ENCODE data around the gene SLC6A12.

SLC6A12 gene

GRCh38 chr12:215116-215515, 1.2 kb upstream of the SLC6A12 start:
- no peak overlapping the region for H3K4me3 ChIP-seq (ENCODE audit: low read length)

GRCh38 chr12:213527-213932, 427 bp downstream of the SLC6A12 start:
- TF ChIP-seq ZNF274 (IDR thresholded peaks at IDR 0.05; ENCODE audit: low read depth, low read length) = no peak
- H3K4me3 ChIP-seq (ENCODE audit: low read length) = no peak overlapping the region

More at GRCh38 chr12:215116-215515, 1.2 kb upstream of the SLC6A12 start:
- TF ChIP-seq ZNF274 (IDR thresholded peaks at IDR 0.05; ENCODE audit: low read depth, low read length) = no peak

DNA sequence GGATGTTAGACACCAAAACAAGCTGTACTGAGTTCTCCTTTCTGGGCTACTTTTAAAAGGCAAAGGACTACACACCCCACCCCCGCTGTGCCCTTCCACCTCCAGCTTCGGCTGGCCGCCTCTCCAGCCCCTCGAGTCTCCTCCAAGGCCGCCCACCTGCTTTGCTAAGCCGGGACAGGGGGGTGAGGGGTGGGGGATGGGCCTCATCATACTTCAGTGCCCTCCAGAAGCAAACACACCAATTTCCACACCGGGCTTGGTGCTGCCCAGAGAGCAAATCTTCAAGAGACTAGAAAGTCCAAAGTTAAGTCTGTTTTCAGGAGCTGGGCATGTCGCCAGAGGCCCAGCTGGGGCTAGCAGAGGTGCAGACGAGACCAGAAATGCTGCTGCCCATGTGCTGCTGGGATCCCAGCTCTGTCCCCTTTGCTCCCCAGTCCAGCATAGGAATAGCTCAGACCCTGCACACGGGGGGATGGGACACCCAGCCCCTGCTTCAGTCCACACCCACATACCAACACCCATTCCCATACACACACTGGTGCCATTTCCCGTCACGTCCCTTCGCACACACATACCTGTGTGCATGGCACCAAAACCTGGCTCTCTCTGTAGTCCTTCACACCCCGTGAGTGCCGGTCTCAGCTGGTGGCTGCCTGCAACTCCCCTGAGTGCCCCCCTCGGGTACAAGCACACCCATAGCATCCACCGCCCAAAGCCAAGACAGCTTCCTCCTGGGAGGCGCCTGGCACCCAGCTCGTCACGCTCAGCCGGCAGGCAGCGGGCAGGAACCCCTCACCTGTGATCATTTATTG, 1.0 kb downstream of the SLC6A12 start:
- no peak overlapping the region; the same call in 1 of the 2 replicates for H3K4me3 ChIP-seq (ENCODE audit: low read length)
- TF ChIP-seq ZNF274 (IDR thresholded peaks at IDR 0.05; ENCODE audit: low read depth, low read length) = no peak

- no peak for TF ChIP-seq ZNF274 (IDR thresholded peaks at IDR 0.05; ENCODE audit: low read depth, low read length)
- no peak overlapping the region; the same call in 1 of the 2 replicates for H3K4me3 ChIP-seq (ENCODE audit: low read length)
These were observed 1.6 kb downstream of the SLC6A12 start for GRCh38 chr12:212415-212714.

GRCh38 chr12:211639-212414, 2.1 kb downstream of the SLC6A12 start:
- TF ChIP-seq ZNF274 (IDR thresholded peaks at IDR 0.05; ENCODE audit: low read depth, low read length) = no peak
- H3K4me3 ChIP-seq (ENCODE audit: low read length) = no peak overlapping the region

GRCh38 chr12:211142-211465, 2.9 kb downstream of the SLC6A12 start:
- no peak overlapping the region for H3K4me3 ChIP-seq (ENCODE audit: low read length)

DNA sequence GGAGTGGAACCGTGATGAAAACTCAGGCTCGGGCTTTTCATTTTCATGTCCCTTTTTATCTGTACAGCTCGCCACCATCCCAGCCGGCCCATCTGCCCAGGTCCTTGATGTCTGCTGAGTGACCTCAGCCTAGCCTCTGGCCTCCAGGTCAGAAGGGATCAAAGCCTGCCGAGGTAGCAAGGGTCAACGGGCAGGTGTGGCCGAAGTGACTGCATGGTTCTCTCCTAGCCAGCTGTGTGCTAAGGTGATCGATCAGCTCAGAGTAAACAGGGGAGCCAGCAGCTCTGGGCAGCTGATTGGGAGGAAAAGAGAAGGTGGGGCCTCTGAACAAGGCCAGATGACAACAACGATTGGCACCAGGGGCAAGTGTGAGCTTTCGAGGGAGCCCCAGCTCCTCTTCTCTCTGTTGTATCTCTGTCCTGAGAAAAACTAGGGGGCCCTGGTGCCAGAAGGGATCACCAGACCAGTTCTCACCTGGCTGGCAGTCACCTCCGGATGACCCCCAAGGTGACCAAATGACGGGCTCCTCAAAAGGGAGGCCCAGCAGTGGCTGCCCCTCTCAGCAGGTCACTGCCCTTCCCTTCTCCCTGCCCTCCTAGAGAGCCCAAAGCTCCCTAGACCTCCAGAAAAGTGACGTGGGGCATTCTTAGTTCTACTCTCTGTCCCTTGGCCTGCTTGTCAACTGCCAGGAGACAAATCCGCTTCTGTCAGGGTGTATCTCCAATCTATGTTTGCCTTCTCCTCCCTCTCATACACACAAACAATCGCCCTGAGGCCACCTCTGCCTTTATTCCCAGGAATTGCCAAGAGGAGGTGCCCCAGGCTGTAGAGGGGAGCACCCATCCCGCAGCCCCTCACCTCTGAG, 3.4 kb downstream of the SLC6A12 start:
- no peak for TF ChIP-seq ZNF274 (IDR thresholded peaks at IDR 0.05; ENCODE audit: low read depth, low read length)
- no peak overlapping the region for H3K4me3 ChIP-seq (ENCODE audit: low read length)

More at GRCh38 chr12:211142-211465, 2.9 kb downstream of the SLC6A12 start:
- TF ChIP-seq ZNF274 (IDR thresholded peaks at IDR 0.05; ENCODE audit: low read depth, low read length) = no peak

GRCh38 chr12:209851-210250, 4.1 kb downstream of the SLC6A12 start:
- H3K4me3 ChIP-seq (ENCODE audit: low read length) = no peak overlapping the region
- no peak for TF ChIP-seq ZNF274 (IDR thresholded peaks at IDR 0.05; ENCODE audit: low read depth, low read length)

- no peak for TF ChIP-seq ZNF274 (IDR thresholded peaks at IDR 0.05; ENCODE audit: low read depth, low read length)
- no peak overlapping the region for H3K4me3 ChIP-seq (ENCODE audit: low read length)
These were observed 4.7 kb downstream of the SLC6A12 start for GRCh38 chr12:209246-209645.

GRCh38 chr12:208813-209212, 5.1 kb downstream of the SLC6A12 start:
- TF ChIP-seq ZNF274 (IDR thresholded peaks at IDR 0.05; ENCODE audit: low read depth, low read length) = no peak
- H3K4me3 ChIP-seq (ENCODE audit: low read length) = no peak overlapping the region

DNA sequence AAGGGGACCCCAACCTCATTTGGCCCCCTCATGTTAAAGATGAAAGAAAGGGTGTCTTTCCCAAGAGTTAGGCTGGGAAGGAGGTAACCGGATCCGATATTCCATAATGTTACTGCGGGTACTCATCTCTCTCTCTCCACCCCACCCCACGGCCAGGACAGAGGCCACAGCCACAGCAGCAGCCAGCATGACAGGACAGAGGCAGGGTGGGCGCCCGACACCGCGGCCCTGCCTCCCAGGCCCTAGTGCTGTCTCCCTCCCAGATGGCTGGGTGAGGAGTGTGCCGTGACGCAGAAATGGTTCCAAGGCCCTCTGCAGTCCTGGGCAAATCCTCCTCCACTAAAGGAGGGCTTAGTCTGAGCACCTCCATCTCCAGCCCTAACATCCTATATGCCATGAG, 6.2 kb downstream of the SLC6A12 start:
- TF ChIP-seq ZNF274 (IDR thresholded peaks at IDR 0.05; ENCODE audit: low read depth, low read length) = no peak
- no peak overlapping the region for H3K4me3 ChIP-seq (ENCODE audit: low read length)

DNA sequence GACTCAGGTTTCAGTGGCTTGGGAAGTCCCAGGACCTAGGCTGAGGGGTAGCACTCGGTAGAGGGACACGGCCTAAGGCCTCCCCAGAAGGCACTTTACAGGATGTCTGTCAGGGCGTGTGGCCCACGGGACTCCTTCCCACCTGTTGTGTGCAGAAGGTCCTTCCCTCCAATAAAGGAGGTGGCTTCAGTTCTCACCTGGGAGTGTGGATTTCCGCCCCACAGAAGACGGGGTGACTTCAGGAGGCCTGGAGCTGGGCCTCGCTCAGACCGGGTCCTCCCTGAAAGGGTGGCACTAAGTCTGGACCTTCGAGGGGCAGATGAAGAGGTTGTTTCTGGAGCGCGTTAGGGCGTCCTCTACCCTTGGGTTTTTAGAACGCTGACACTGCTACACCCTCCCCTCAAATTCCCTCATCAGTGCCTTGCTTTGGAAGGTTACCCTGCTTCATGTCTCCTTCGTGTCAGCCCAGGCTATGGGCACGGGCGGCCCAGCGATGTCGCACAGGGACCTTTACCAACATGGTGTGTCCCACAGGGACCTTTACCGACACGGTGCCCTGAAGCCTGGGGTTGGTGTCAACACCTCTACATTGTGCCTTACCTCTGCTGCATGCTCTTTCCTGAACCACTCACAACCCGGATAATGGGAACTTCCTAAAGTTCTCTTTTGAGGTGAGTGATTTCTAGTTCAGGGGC, 7.1 kb downstream of the SLC6A12 start:
- no peak for TF ChIP-seq ZNF274 (IDR thresholded peaks at IDR 0.05; ENCODE audit: low read depth, low read length)
- H3K4me3 ChIP-seq (ENCODE audit: low read length) = no peak overlapping the region

DNA sequence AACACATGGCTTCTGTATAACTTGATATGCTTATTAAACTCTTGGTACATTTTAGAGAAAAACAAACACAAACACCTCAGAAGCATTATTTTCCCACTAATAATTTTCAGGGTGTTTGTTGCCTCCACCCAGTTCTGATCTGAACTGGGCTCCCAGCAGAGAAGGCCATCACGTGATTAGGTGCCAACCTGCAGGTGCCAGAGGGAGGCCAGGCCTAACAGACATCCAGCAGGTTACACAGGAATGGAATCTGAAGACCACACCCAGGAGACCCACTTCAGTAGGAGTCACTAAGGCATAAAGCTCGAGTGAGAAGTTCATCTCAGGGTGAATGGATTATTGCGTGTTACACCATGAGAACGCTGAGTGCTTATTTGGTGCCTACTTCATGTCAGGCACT, 8.9 kb downstream of the SLC6A12 start:
- H3K4me3 ChIP-seq (ENCODE audit: low read length) = no peak overlapping the region
- no peak for TF ChIP-seq ZNF274 (IDR thresholded peaks at IDR 0.05; ENCODE audit: low read depth, low read length)

GRCh38 chr12:204261-204678, 9.7 kb downstream of the SLC6A12 start:
- no peak for TF ChIP-seq ZNF274 (IDR thresholded peaks at IDR 0.05; ENCODE audit: low read depth, low read length)
- no peak overlapping the region for H3K4me3 ChIP-seq (ENCODE audit: low read length)
